ENCODE data around the gene MCM3. TPM values are rescaled to one million over a fixed set of nuclear protein-coding genes. Genes with fewer than 3 reads are reported as not detected.
A peak's percentile ranks its signal among the peaks of the same experiment; 100 is the strongest.

MCM3 gene
- polyA plus RNA-seq, 1 donor from 2014 or later, result 8.6 TPM

DNA sequence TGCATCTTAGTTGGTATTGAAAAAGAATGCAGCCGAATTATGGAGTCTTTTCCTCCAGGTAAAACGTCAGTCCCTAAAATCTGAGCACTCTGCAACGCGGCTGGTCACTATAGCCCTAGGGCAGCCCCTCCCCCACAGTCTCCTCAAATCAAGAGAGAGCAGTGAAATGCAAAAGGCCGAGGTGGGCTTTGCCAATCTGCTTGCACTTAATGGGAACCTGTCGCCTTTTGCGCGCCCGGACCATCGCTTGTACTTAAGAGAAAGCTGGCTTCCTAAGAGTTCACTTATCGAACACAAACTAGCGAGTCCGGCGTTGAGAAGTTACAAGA lies 447 bp downstream of the MCM3 start:
- peak overlapping the region; percentile 53 for H2AFZ ChIP-seq (ENCODE audit: low read depth, low read length)
- H3K9me3 ChIP-seq (ENCODE audit: low read length), result no peaks in the 10 kb centered on the region
- H3K27me3 ChIP-seq (ENCODE audit: insufficient read depth, low read depth, low read length), result no peaks in the 10 kb centered on the region
- no peaks in the 10 kb centered on the region for H4K20me1 ChIP-seq (ENCODE audit: insufficient read depth)
- H3K9me2 ChIP-seq (ENCODE audit: insufficient read depth, low read length), result no peaks in the 10 kb centered on the region
- peak overlapping the region; percentile 70 for H3K4me2 ChIP-seq (ENCODE audit: low read length)
- peak overlapping the region; percentile 7 for H3K9ac ChIP-seq (ENCODE audit: low read length)
- no peaks in the 10 kb centered on the region for H3K36me3 ChIP-seq (ENCODE audit: insufficient read depth, low read length)
- no peak overlapping the region for H3K27ac ChIP-seq (ENCODE audit: low read length)
- TF ChIP-seq, protein P1, sequence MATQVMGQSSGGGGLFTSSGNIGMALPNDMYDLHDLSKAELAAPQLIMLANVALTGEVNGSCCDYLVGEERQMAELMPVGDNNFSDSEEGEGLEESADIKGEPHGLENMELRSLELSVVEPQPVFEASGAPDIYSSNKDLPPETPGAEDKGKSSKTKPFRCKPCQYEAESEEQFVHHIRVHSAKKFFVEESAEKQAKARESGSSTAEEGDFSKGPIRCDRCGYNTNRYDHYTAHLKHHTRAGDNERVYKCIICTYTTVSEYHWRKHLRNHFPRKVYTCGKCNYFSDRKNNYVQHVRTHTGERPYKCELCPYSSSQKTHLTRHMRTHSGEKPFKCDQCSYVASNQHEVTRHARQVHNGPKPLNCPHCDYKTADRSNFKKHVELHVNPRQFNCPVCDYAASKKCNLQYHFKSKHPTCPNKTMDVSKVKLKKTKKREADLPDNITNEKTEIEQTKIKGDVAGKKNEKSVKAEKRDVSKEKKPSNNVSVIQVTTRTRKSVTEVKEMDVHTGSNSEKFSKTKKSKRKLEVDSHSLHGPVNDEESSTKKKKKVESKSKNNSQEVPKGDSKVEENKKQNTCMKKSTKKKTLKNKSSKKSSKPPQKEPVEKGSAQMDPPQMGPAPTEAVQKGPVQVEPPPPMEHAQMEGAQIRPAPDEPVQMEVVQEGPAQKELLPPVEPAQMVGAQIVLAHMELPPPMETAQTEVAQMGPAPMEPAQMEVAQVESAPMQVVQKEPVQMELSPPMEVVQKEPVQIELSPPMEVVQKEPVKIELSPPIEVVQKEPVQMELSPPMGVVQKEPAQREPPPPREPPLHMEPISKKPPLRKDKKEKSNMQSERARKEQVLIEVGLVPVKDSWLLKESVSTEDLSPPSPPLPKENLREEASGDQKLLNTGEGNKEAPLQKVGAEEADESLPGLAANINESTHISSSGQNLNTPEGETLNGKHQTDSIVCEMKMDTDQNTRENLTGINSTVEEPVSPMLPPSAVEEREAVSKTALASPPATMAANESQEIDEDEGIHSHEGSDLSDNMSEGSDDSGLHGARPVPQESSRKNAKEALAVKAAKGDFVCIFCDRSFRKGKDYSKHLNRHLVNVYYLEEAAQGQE (IDR thresholded peaks at IDR 0.05; ENCODE audit: borderline replicate concordance), result no peak
- no peak for TF ChIP-seq EP300 (conservative IDR thresholded peaks at IDR 0.05; ENCODE audit: poor library complexity, severe bottlenecking)
- no peaks in the 10 kb centered on the region for H3F3A ChIP-seq (ENCODE audit: insufficient read depth, low read length, poor library complexity, severe bottlenecking)
- H3K79me2 ChIP-seq (replicated peaks; ENCODE audit: insufficient read depth, low read length), result peaks cover 18% of the 10 kb centered on the region
- H3K4me3 ChIP-seq (ENCODE audit: low read length), result peak overlapping the region; percentile 86

DNA sequence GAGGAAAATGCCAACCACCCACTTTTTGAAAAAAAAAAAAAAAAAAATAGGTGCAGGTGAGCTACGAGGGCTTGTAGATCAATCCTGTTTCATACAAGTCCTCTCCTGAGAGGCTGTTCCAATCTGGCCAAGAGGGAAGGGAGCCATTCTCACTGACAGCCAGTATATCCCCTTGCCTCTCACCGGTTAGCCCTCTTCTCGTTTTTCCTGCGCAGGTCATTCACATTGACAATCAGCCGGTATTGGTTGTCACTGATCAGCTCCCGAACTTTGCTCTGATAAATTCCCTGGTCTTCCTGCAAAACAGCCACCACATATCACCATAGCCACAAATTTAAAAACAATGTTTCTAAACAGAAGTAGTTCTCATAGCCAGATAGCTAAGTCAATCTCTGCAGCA lies 1.4 kb downstream of the MCM3 start:
- peaks cover 18% of the 10 kb centered on the region for H3K79me2 ChIP-seq (replicated peaks; ENCODE audit: insufficient read depth, low read length)
- H3K9ac ChIP-seq (ENCODE audit: low read length), result no peak overlapping the region
- H3K27ac ChIP-seq (ENCODE audit: low read length), result no peak overlapping the region
- H3K9me2 ChIP-seq (ENCODE audit: insufficient read depth, low read length), result no peaks in the 10 kb centered on the region
- H3K36me3 ChIP-seq (ENCODE audit: insufficient read depth, low read length), result no peaks in the 10 kb centered on the region
- H3K9me3 ChIP-seq (ENCODE audit: low read length), result no peaks in the 10 kb centered on the region
- no peaks in the 10 kb centered on the region for H4K20me1 ChIP-seq (ENCODE audit: insufficient read depth)
- no peak overlapping the region for H3K4me2 ChIP-seq (ENCODE audit: low read length)
- H3K27me3 ChIP-seq (ENCODE audit: insufficient read depth, low read depth, low read length), result no peaks in the 10 kb centered on the region
- H3K4me3 ChIP-seq (ENCODE audit: low read length), result peak overlapping the region; percentile 86
- H3F3A ChIP-seq (ENCODE audit: insufficient read depth, low read length, poor library complexity, severe bottlenecking), result no peaks in the 10 kb centered on the region
- no peak for TF ChIP-seq POLR2AphosphoS5 (IDR thresholded peaks at IDR 0.05)
- TF ChIP-seq, protein P1 (IDR thresholded peaks at IDR 0.05; ENCODE audit: borderline replicate concordance), result no peak
- TF ChIP-seq RAD21 (conservative IDR thresholded peaks at IDR 0.05), result no peak
- TF ChIP-seq SMC3 (conservative IDR thresholded peaks at IDR 0.05; ENCODE audit: poor library complexity), result no peak
- TF ChIP-seq TAF1 (IDR thresholded peaks at IDR 0.05; ENCODE audit: low read depth), result no peak
- no peak for TF ChIP-seq EZH2 (IDR thresholded peaks at IDR 0.05; ENCODE audit: borderline replicate concordance, insufficient read depth, low read length, poor library complexity, severe bottlenecking)
- TF ChIP-seq, protein P2, sequence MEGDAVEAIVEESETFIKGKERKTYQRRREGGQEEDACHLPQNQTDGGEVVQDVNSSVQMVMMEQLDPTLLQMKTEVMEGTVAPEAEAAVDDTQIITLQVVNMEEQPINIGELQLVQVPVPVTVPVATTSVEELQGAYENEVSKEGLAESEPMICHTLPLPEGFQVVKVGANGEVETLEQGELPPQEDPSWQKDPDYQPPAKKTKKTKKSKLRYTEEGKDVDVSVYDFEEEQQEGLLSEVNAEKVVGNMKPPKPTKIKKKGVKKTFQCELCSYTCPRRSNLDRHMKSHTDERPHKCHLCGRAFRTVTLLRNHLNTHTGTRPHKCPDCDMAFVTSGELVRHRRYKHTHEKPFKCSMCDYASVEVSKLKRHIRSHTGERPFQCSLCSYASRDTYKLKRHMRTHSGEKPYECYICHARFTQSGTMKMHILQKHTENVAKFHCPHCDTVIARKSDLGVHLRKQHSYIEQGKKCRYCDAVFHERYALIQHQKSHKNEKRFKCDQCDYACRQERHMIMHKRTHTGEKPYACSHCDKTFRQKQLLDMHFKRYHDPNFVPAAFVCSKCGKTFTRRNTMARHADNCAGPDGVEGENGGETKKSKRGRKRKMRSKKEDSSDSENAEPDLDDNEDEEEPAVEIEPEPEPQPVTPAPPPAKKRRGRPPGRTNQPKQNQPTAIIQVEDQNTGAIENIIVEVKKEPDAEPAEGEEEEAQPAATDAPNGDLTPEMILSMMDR (IDR thresholded peaks at IDR 0.05; ENCODE audit: poor library complexity, severe bottlenecking), result no peak
- no peak for TF ChIP-seq EP300 (conservative IDR thresholded peaks at IDR 0.05; ENCODE audit: poor library complexity, severe bottlenecking)
- TF ChIP-seq MXI1 (conservative IDR thresholded peaks at IDR 0.05; ENCODE audit: poor library complexity, severe bottlenecking), result no peak
- no peak overlapping the region for H2AFZ ChIP-seq (ENCODE audit: low read depth, low read length)
